HG03064 (cell line): ENCODE results near the gene LIPC.

Experiments used
- ATAC-seq: cut with Tn5 transposase; IDR thresholded peaks from one replicate; pipeline ENCODE4 v1.9.1; 2021; ENCODE audit warnings: low read depth; ENCODE audit not compliant: unreplicated experiment

The LIPC gene

DNA sequence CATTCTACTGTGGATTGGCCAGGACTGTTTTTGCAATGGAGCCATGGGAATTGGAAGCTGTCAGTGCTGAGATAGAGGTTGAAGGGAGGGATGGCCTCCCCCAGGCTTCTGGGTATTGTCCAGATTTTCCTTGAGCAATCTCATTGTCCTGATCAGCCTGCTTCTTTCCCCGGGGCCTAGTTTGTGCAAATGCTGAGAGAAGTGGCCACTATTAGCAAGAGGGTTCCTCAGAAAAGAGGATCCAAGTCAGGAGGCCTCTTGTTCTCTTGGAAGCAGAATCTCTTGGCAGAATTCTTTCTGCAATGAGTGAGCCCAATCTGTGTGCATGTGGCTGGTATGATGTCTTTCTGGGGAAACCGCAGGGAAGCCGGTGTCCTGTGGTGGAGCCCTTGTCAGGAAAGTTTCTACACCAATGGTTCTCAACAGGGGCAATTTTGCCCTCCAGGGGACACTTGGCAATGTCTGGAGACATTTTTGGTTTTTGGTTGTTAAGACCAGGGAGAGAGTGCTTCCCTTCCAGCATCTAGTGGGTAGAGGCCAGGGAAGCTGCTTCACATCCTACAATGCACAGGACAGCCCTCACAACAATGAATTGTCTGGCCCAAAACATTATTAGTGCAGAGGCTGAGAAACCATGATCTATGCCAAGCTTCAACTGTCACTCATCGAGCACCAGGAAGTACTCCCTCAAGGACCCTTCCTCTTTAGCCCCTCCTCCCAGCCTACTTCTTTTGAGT lies 2.0 kb downstream of the LIPC start:
- ATAC-seq, result no peak

DNA sequence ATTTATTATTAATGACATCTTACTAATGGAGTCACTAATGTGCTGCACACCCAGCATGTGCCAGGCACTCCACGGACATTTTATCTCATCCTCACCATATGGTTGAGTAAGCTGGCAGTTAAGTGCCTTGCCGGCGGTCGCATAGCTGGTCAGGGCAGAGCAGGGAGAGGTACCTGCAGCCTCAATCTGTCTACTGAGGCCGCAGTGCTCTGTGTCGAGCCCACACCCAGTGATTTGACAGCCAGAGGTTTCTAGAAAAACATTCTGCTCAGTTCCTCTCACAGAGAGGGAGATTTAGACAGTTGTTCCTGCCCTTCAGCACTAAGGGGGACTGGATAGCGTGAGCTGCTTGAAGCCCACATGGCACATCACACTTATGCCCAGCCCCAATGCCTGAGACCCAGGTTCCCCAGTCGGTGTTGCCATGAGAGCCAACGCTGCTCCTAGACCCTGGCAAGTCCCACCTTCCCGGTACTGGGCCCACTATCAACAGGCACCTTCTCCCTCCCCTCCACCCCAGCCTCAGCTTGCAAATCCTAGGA lies 2.6 kb downstream of the LIPC start:
- ATAC-seq, result no peak

DNA sequence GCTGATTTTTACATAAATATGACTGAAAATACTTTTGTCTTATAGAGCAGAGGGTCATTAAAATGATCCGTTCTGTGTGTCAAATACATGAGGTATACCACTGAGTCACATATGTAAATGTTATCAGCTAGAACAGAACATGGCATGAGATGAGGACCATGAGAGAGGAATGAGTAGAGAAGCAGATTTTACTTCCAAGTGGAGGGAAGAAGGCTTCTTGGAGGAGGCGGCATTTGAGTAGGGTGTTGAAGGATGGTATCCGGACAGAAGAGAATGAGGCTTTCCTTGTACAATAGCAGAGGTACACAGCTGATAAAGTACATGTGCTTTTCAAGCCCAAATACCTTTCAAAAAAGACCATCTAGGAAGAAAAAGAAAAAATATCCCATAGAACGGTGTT lies 4.8 kb downstream of the LIPC start:
- no peak for ATAC-seq

DNA sequence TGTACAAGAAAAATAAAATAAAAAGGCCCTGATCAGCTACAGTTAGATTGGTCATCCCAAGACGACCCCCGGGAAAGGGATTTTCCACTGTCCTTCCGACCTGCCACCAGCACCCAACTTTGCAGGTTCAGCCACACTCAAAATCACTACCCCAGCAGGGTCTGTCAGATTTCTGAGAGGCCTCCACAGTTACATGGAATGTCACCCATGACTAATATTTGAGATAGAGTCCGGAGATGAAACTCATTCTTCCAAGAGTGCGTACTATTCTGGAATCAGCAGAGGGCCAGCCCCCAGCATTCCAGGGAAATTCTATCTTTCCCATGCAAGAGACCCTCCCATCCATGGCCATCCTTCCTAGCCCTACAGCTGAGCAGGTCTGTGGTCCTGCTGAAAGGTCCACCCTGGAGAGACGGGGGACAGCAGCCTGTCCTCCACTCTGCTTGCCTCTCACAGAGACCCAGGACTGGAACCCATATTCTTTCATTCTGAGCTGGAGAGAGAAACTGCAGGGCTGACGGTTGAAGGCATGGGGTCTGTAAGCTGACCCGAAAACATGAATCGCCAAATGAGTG lies 5.8 kb downstream of the LIPC start:
- no peak for ATAC-seq

DNA sequence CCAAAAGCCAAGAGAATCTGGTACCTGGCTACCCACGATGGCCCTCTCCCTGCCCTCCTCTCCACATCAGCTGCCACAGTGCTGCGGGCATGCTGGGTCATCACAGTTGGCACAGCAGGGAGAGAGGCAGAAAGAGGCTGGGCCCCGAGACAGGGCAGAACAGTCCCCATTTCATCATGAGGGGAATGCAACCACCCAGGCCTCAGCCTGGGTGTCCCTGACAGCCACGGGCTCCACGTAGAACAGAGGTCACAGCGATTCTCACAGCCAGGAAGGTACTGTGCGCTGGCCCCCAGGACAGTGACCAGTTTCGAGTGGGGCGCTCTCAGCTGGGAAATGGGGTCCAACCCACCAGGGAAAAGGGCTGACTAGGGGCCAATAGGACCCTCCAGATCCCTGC lies 6.3 kb downstream of the LIPC start:
- no peak for ATAC-seq

GRCh38 chr15:58438956-58439355 lies 7.2 kb downstream of the LIPC start:
- no peak for ATAC-seq

DNA sequence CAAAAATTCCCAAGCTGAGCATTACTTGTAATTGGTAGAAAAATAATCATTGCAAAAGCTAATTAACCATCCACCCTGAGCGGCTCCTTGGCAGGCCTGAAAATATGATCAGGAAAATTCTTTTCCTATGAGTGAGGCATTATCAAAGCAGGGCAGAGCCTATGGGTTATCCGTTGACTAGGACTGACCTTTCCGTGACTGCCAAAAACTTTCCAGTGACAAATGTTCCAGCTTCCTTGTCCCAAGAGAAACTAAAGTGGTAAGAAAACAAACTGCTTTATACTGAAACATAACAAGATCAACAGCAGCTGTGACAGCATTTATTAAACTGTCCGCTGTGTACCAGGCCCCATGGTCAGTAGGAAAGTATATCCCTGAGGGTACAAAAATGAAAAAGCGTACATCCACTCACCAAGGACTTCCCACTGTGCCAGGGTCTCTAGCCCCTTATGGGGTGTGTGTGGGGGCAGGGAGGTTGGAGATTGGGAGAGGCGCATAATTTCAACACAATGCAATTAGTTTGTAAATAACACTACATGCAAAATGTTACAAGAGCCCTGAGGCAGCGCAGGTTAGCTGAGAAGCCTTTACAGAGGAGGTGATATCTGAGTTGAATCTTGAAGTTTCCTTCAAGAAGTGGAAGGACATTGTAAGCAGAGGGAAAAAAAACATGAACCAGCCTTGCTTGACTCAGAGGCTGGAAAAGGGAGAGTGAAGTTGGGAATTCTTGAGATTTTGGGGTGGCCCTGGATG lies 8.5 kb downstream of the LIPC start:
- ATAC-seq, result no peak

DNA sequence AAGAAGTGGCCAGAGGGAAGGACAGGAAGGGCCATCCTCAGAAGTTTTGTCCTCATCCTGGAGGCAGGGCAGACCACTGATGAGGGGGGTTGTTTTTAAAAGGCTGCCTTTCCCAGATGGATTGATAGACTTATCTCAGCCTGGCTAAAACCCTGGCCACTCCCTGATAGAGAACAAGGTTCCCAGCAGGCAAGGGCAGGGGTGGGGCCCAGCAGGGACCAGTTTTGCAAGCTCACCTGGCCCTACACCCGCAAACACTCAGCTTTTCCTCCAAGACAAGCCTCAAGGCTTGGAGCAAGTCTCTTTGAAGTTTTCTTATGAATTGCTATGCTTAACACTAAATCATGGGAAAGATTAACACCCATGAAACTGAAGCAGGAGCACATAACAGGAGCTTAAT lies 9.1 kb downstream of the LIPC start:
- no peak for ATAC-seq

- no peak for ATAC-seq
Observed at GRCh38 chr15:58441376-58442070, 9.7 kb downstream of the LIPC start.

DNA sequence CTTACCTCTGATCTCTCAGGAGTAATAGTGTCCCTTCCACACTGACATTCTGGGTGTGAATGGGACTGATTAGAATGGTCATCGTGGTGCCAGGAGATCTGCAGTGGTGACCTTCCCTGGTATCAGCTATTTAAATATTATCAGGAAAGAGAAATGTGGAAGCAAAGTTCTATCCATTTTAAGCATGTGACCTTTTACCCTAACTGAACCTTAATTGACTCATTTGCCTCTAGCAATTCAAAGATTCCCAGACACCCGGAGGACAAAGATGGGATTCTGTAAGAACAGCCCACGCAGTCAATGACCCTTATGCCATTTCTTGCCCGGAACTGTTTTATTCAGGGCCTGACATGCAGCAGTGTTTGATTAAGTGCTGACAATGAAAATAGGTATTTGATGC lies 10.3 kb downstream of the LIPC start:
- no peak for ATAC-seq

DNA sequence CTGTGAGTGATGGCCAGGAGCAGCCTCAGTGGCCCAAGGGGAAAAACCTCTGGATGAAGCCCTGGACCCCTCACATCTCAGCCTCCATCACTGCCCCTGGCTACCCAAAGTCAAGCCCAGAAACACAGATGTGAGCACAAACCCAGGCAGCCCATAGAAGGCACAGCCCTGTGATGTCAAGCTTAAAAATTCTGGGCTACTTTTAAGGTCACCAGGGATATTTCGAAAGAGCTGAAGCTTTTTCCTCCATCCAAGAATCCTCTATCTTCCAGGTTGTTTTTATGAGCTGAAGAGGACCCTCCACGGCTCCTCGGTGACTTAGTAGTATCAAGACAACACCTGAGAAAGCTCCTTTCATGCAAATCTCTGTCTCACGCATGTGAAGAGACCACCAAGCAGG lies 11.5 kb downstream of the LIPC start:
- ATAC-seq, result no peak

- ATAC-seq, result no peak
Observed at GRCh38 chr15:58444056-58444455, 12.3 kb downstream of the LIPC start.

GRCh38 chr15:58444658-58445332 lies 13.0 kb downstream of the LIPC start:
- no peak for ATAC-seq

- ATAC-seq, result no peak
Observed at GRCh38 chr15:58445865-58446264, 14.1 kb downstream of the LIPC start.

DNA sequence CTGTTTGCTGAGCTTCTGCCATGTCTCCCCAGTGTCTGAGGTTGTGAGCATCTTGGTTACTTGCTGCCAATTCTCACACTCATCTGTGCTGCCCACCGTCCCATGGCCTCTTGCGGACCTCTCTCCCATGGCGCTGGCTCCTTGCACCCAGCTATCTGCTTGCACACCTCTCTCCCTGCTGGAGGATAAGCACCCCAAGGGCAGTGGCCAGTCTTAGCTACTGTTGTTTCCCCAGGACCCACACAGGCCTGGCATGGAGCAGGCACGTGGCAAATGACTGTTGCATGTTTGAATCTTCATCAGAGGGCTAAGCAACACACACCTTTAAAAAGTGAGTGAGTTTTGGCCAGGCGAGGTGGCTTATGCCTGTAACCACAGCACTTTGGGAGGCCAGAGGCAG lies 14.7 kb downstream of the LIPC start:
- no peak for ATAC-seq

DNA sequence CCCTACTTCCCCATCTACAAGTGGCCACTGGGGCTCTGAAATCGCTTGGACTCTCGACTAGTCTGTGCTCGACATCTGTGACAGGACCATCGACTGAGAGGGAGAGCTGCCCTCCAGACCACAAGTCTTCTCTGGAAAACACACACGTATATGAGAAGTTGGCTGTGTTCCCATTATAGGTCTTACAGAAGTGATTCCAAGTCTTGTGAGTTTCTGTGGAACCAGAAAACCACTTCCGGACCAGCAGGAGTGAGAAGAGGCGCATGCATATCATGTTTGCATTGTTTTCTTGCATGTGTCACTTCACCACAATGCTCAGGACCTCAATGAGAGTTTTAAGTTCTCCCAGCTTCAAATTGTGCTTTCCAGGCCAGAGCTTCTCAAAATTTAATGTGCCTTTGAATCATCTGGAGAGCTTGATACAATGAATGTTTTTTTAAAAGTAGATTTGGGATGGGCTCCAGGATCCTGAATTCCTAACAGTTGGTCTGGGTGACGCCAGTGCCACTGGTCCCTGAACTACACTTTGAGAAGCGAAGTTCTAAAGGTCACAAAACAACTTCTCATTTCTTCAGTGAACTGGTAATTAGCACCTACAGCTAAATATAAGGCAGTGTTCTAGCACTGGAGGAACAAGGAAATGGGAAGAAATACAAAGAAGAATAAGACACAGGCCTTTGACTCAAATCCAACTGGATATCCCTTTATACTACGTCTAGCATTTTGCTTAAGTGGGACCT lies 15.7 kb downstream of the LIPC start:
- ATAC-seq, result no peak

DNA sequence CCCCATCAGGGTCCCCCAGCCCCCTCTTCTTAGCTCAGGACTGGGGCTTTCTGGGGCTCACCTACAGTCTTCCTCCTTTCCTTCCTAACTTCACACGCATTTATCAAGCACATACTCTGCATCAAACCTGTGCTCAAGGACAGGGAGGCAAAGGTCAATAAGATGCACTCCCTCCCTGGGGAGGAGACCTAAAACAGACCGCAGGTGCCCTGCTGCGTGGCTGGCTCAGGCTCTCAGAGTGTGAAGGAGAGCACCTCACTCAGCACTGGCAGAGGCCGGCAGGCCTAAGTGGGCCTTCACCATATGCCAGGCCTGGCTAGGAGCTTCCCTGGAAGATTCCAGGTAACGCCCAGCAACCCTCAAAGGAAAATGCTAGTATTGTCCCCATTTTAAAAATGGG lies 16.5 kb downstream of the LIPC start:
- no peak for ATAC-seq

DNA sequence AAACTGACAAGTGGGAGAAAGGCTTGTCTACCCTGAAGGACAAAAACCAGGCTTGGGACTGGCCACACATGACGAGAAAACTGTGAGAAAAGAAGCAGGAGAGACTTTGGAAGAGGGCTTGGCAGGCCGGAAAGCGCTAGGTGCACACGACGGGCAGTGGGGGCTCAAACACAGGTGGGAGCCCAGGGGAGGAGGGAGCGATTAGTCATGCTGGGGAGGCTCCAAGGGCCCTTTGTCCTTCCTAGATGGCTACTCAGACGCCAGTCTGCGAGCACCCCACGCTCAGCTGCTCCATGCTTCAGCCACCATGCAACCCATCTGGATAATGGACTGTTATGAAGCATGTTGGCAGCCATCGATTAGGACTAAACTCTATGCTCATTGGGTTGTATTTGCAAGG lies 17.1 kb downstream of the LIPC start:
- ATAC-seq, result no peak

DNA sequence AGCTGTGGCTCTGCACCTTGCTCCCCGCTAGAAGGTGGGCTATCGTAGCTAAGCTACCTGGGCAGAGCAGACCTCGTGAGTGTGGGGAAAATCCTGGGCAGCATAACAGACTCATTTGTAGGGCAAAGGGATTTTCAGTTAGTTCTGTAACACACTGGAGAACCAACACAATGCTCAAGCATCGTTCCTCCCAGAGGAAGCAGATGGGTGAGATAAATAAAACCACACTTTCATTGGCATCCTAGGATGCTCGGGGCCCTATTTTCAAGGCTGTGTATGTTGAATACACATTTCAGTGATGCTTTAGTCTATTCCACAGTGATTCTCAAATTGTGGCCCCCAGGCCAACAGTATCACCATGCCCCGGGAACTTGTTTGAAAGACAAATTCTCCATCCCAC lies 20.0 kb downstream of the LIPC start:
- no peak for ATAC-seq

DNA sequence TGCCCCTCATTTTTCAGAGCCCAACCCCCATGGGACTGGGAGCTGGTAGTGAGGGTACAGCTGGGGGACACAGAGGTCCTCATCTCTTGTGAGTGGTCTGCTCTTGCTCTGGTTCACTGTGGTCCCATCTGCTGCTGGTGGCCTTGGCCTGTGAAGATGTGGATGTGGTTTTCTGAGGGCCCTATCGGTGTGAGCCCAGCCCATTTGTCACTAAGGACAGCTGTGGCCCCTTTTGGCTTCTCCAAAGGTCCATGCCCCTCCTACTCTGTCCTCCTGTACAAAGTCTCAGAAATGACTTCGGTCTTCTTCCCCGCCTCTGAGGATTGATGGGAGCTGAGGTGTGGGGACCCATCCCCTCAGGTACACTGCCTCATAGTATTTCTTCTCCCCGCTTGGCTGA lies 21.0 kb downstream of the LIPC start:
- no peak for ATAC-seq
